Natural killer cell (primary cell): ENCODE data around the gene HMGB2. TPM values are rescaled to one million over a fixed set of nuclear protein-coding genes. Genes with fewer than 3 reads are reported as not detected.
A peak's percentile ranks its signal among the peaks of the same experiment; 100 is the strongest.

Source experiments
- ATAC-seq, 3 donors: fragments of 150-1000 bp in 2 of 3; fragments of 200-7000 bp in 1 of 3; cut with Tn5 transposase; 1 replicate in 1 of 3; 2 replicates in 2 of 3; pipeline ENCODE4 v1.10.0; 2021; ENCODE audit warnings: mild to moderate bottlenecking in 2 of 3, moderate library complexity in 2 of 3
- DNase-seq, 2 donors: peaks; one replicate each; pipeline versions ENCODE4 v3.0.0 to v3.0.0-alpha.2; 2013 to 2021; ENCODE audit warnings: mixed read lengths in 1 of 2
- H3K27ac ChIP-seq: one replicate; pipeline ENCODE4 v1.5.1; 2013; ENCODE audit warnings: mild to moderate bottlenecking, low read length
- H3K27me3 ChIP-seq: one replicate; pipeline ENCODE4 v1.6.1; 2013; ENCODE audit warnings: low read length; ENCODE audit not compliant: control insufficient read depth, insufficient read depth
- H3K36me3 ChIP-seq: one replicate; pipeline ENCODE4 v1.6.1; 2013; ENCODE audit warnings: low read length; ENCODE audit not compliant: control insufficient read depth, insufficient read depth
- H3K4me1 ChIP-seq: one replicate; pipeline ENCODE4 v1.6.1; 2013; ENCODE audit warnings: low read length; ENCODE audit not compliant: control insufficient read depth, insufficient read depth
- H3K4me3 ChIP-seq: one replicate; pipeline ENCODE4 v1.5.1; 2013; ENCODE audit warnings: low read length
- H3K9me3 ChIP-seq: one replicate; pipeline ENCODE4 v1.6.1; 2013; ENCODE audit warnings: low read length; ENCODE audit not compliant: control insufficient read depth, insufficient read depth
- H3K27ac Mint-ChIP-seq, 2 donors: one replicate each; pipeline ENCODE4 v1.8.0; 2022; ENCODE audit warnings: mild to moderate bottlenecking in 2 of 2, mixed read lengths in 2 of 2, moderate library complexity in 1 of 2
- H3K27me3 Mint-ChIP-seq, 2 donors: one replicate each; pipeline ENCODE4 v1.8.0; 2022; ENCODE audit warnings: low read depth in 2 of 2, mixed read lengths in 2 of 2
- H3K36me3 Mint-ChIP-seq: one replicate; pipeline ENCODE4 v1.8.0; 2022; ENCODE audit warnings: mixed read lengths
- H3K4me1 Mint-ChIP-seq, 2 donors: one replicate each; pipeline ENCODE4 v1.8.0; 2022; ENCODE audit warnings: mixed read lengths in 2 of 2
- H3K4me3 Mint-ChIP-seq: one replicate; pipeline ENCODE4 v1.8.0; 2022; ENCODE audit warnings: mild to moderate bottlenecking, moderate library complexity, mixed read lengths
- H3K9me3 Mint-ChIP-seq, 2 donors: one replicate each; pipeline ENCODE4 v1.8.0; 2022; ENCODE audit warnings: mixed read lengths in 2 of 2
- CTCF ChIP-seq: fragments of 200-600 bp; IDR thresholded peaks from one replicate; pipeline ENCODE4 v1.8.0; 2022; ENCODE audit warnings: antibody characterized with exemption
- WGBS: methylation state at CpG from one replicate; pipeline ENCODE4 v1.1.7; 2013; ENCODE audit warnings: missing lambda C conversion rate; ENCODE audit not compliant: insufficient coverage; 5-methylcytosine and 5-hydroxymethylcytosine counted together
- intact Hi-C: fragments of 100-400 bp; cut with micrococcal nuclease; formaldehyde crosslinking; loops from one replicate; pipeline ENCODE4 v1.14.2; 2022
- total RNA-seq, 4 donors: library from RNA; stranded (reverse); fragments of 120-200 nt in 1 of 4; gene quantifications; one replicate each; pipeline versions ENCODE4 v1.2.3 to v1.2.4, GENCODE V29; 2013 to 2022

Gene HMGB2
- total RNA-seq, 3 donors from 2014 or later (not counting 1 experiment from before 2014, with no cell fraction given), result 145 to 214 (median 151) TPM

DNA sequence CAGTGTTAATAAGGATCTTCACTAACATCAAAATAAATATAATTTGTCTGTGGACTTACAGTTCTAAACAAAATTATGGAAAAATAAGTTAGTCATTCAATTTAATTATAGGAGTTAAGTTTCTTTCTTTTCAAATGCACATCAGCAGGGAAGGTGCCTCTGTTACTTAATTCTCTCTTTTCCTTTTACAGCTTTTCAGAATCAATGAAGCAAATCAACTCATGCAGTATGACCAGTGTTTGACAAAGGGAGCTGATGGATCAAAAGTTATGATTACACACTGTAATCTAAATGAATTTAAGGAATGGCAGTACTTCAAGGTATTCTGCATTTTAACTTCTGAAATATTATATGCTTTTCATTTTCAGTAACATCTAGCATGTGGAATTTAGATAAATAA lies 15.9 kb downstream of the HMGB2 start:
- ATAC-seq (no peak), DNase-seq (no peak)
- H3K36me3 ChIP-seq, result peaks cover 35% of the 10 kb centered on the region
- no peaks in the 10 kb centered on the region for H3K9me3 ChIP-seq
- intact Hi-C loops, result no loop called here
- H3K27me3 ChIP-seq, result no peaks in the 10 kb centered on the region
- H3K4me1 ChIP-seq, result no peaks in the 10 kb centered on the region
- H3K27ac Mint-ChIP-seq, result no peak overlapping the region
- H3K4me1 Mint-ChIP-seq, result no peaks in the 10 kb centered on the region
- no peak overlapping the region for H3K4me3 ChIP-seq
- no peak overlapping the region for H3K27ac ChIP-seq
- H3K27me3 Mint-ChIP-seq, result no peaks in the 10 kb centered on the region
- H3K9me3 Mint-ChIP-seq, result no peaks in the 10 kb centered on the region
- TF ChIP-seq CTCF, result no peak
- no peaks in the 10 kb centered on the region for H3K36me3 Mint-ChIP-seq
- no peak overlapping the region for H3K4me3 Mint-ChIP-seq

DNA sequence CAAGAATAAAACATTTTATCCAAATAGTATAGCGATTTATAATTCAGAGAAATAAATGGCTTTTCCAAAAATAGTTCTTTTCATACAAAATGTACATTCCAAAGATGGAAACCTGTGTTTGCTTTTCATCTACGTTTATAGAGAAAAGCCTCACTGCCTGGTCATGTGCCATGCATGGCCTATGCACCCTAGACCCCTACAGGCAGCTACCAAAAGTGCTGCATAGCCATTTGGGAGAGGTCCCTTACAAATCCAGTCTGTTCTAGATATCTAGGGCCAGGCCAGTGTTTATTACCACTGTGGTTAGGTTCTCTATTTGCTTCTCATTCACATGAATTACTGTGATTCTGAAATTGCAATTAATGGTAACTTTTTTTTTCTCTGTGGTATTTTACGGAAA lies 17.2 kb downstream of the HMGB2 start:
- no peaks in the 10 kb centered on the region for H3K9me3 ChIP-seq
- peak in 1 of 2 donors; percentile 18 for DNase-seq
- no peaks in the 10 kb centered on the region for H3K36me3 Mint-ChIP-seq
- WGBS, result 90% methylated on average over 2 of the region's 3 CpGs
- no peaks in the 10 kb centered on the region for H3K9me3 Mint-ChIP-seq
- H3K36me3 ChIP-seq, result peaks cover 31% of the 10 kb centered on the region
- H3K27ac ChIP-seq, result no peak overlapping the region
- no peaks in the 10 kb centered on the region for H3K27me3 Mint-ChIP-seq
- no peaks in the 10 kb centered on the region for H3K27me3 ChIP-seq
- H3K4me1 ChIP-seq, result no peaks in the 10 kb centered on the region
- intact Hi-C loops, result no loop called here
- H3K4me3 ChIP-seq, result no peak overlapping the region
- no peak for ATAC-seq
- no peak for TF ChIP-seq CTCF
- H3K27ac Mint-ChIP-seq, result no peak overlapping the region
- no peaks in the 10 kb centered on the region for H3K4me1 Mint-ChIP-seq
- H3K4me3 Mint-ChIP-seq, result no peak overlapping the region

- Mint-ChIP-seq H3K36me3 (no peaks in the 10 kb centered on the region), H3K9me3 (no peaks in the 10 kb centered on the region), H3K4me1 (peaks cover 0 to 4% of the 10 kb centered on the region in 2 donors), H3K27ac (no peak overlapping the region), H3K4me3 (no peak overlapping the region), H3K27me3 (no peaks in the 10 kb centered on the region)
- Histone ChIP-seq H3K9me3 (no peaks in the 10 kb centered on the region), H3K27me3 (no peaks in the 10 kb centered on the region), H3K36me3 (peaks cover 32% of the 10 kb centered on the region), H3K4me3 (no peak overlapping the region), H3K4me1 (no peaks in the 10 kb centered on the region), H3K27ac (no peak overlapping the region)
- no peak for DNase-seq
- intact Hi-C loops, result no loop called here
- ATAC-seq, result no peak
- TF ChIP-seq CTCF, result no peak
- 86% methylated on average over 2 of the region's 2 CpGs for WGBS
Measured at GRCh38 chr4:173316060-173316459, 18.1 kb downstream of the HMGB2 start.

DNA sequence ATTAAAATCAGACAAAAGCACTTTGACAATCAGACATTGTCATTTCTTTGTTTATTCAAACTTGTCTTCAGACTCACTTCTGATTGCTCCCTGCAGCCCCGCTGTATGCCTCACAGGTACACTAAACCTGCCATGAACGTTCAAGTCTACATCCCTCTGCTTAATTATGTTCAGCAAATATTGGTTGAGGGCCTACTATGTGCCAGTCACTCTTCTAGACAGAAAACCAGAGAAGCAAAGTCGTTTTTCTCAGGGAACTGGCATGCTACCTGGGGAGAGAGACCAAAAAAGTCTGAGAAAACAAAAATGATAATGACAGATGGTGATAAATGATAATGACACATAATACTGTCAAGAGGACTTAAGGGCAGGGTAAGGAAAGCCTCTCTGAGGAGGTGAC lies 19.4 kb downstream of the HMGB2 start:
- WGBS, result 90% methylated on average over 3 of the region's 3 CpGs
- Histone ChIP-seq H3K9me3 (no peaks in the 10 kb centered on the region), H3K27ac (no peak overlapping the region), H3K4me3 (no peak overlapping the region), H3K4me1 (no peaks in the 10 kb centered on the region), H3K36me3 (peaks cover 29% of the 10 kb centered on the region), H3K27me3 (no peaks in the 10 kb centered on the region)
- ATAC-seq (no peak), DNase-seq (no peak)
- TF ChIP-seq CTCF, result no peak
- H3K9me3 Mint-ChIP-seq, result no peaks in the 10 kb centered on the region
- H3K4me3 Mint-ChIP-seq, result no peak overlapping the region
- peaks cover 0 to 5% of the 10 kb centered on the region in 2 donors for H3K4me1 Mint-ChIP-seq
- no peaks in the 10 kb centered on the region for H3K27me3 Mint-ChIP-seq
- H3K36me3 Mint-ChIP-seq, result no peaks in the 10 kb centered on the region
- intact Hi-C loops, result no loop called here
- H3K27ac Mint-ChIP-seq, result no peak overlapping the region
